Esophagus muscularis mucosa (tissue), 4 donors: Measurements from ENCODE around the gene PDCD6IP. TPM values are rescaled to one million over a fixed set of nuclear protein-coding genes. Genes with fewer than 3 reads are reported as not detected.

Source experiments
- DNase-seq: peaks from one replicate; pipeline ENCODE4 v3.0.0-alpha.2; 2017; ENCODE audit errors: extremely low spot score
- H3K27ac ChIP-seq, 4 donors: fragments of 200-600 bp; sonication (generic); replicated peaks in 1 of 4; 1 replicate in 3 of 4; 2 replicates in 1 of 4; pipeline ENCODE4 v1.5.1; 2016 to 2019; ENCODE audit warnings: mild to moderate bottlenecking in 1 of 4
- H3K27me3 ChIP-seq, 4 donors: fragments of 200-600 bp; sonication (generic); one replicate each; pipeline versions ENCODE4 v1.5.1 to v1.6.0; 2016 to 2019
- H3K36me3 ChIP-seq, 4 donors: fragments of 200-600 bp; sonication (generic); one replicate each; pipeline ENCODE4 v1.5.1; 2016 to 2019
- H3K4me1 ChIP-seq, 4 donors: fragments of 200-600 bp; sonication (generic); one replicate each; pipeline ENCODE4 v1.5.1; 2016 to 2019
- H3K4me3 ChIP-seq, 4 donors: fragments of 200-600 bp; sonication (generic); 1 replicate in 2 of 4; 2 replicates in 2 of 4; pipeline ENCODE4 v1.5.1; 2016 to 2019; ENCODE audit warnings: mild to moderate bottlenecking in 4 of 4, moderate library complexity in 1 of 4
- H3K9me3 ChIP-seq, 4 donors: fragments of 200-600 bp; sonication (generic); 1 replicate in 3 of 4; 2 replicates in 1 of 4; pipeline ENCODE4 v1.5.1; 2016 to 2019
- EP300 ChIP-seq: sonication (generic); formaldehyde crosslinking; IDR thresholded peaks from one replicate; pipeline ENCODE4 v1.6.1; 2017; ENCODE audit warnings: antibody characterized with exemption
- POLR2A ChIP-seq: fragments of 450-650 bp; IDR thresholded peaks from one replicate; pipeline ENCODE4 v1.6.1; 2017; ENCODE audit warnings: antibody characterized with exemption, moderate library complexity, mild to moderate bottlenecking, low read depth
- POLR2AphosphoS5 ChIP-seq, 2 donors: sonication (generic); formaldehyde crosslinking; IDR thresholded peaks; one replicate each; pipeline ENCODE4 v1.6.1; 2017; ENCODE audit warnings: antibody characterized with exemption in 2 of 2
- WGBS: methylation state at CpG from one replicate; pipeline ENCODE4 v1.1.5; 2018; 5-methylcytosine and 5-hydroxymethylcytosine counted together
- intact Hi-C: fragments of 100-400 bp; cut with DNase I; formaldehyde crosslinking; loops from one replicate; pipeline ENCODE4 v1.15.1; 2023
- total RNA-seq, 4 donors: library from RNA; depleted of rRNA; stranded (reverse); fragments of >200 nt; gene quantifications; one replicate each; pipeline versions ENCODE4 v1.1.0 to v1.2.1, GENCODE V29; 2016
- TF ChIP-seq, protein P1 (sequence below), 3 experiments: fragments of 200-600 bp in 2 of 3; fragments of 450-650 bp in 1 of 3; sonication (generic) in 2 of 3; IDR thresholded peaks; one replicate each; pipeline ENCODE4 v1.5.1; 2017 to 2019; ENCODE audit warnings: antibody characterized with exemption in 3 of 3, mild to moderate bottlenecking in 2 of 3, moderate library complexity in 1 of 3

PDCD6IP gene
- total RNA-seq, 4 donors from 2014 or later = 88.0 to 192 (median 145) TPM

DNA sequence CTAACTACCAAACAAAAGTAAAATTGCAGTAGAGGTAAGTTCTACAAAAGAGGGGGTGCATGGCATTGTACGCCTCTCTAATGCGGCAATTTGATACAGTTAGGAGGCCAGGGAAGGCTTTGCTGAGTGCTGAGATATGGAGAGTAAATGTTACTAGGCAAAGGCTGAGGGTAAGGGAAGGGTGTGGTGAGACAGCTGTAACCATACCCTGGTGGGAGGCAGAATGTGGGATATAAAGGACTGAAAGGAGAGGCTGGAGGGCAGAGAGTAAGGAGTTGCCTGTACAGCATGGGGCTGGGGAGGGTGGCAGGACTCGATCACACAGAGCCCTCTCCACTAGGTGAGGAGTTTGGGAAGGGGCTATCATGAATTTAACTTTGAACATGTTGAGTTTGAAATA lies 106.3 kb downstream of the PDCD6IP start:
- TF ChIP-seq EP300 = no peak
- TF ChIP-seq POLR2A = no peak
- TF ChIP-seq, protein P1, sequence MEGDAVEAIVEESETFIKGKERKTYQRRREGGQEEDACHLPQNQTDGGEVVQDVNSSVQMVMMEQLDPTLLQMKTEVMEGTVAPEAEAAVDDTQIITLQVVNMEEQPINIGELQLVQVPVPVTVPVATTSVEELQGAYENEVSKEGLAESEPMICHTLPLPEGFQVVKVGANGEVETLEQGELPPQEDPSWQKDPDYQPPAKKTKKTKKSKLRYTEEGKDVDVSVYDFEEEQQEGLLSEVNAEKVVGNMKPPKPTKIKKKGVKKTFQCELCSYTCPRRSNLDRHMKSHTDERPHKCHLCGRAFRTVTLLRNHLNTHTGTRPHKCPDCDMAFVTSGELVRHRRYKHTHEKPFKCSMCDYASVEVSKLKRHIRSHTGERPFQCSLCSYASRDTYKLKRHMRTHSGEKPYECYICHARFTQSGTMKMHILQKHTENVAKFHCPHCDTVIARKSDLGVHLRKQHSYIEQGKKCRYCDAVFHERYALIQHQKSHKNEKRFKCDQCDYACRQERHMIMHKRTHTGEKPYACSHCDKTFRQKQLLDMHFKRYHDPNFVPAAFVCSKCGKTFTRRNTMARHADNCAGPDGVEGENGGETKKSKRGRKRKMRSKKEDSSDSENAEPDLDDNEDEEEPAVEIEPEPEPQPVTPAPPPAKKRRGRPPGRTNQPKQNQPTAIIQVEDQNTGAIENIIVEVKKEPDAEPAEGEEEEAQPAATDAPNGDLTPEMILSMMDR (IDR thresholded peaks at IDR 0.05) = no peak
- no peaks in the 10 kb centered on the region for H3K36me3 ChIP-seq
- no peak for DNase-seq
- no peaks in the 10 kb centered on the region for H3K27me3 ChIP-seq
- H3K4me3 ChIP-seq = no peak overlapping the region
- no peak overlapping the region for H3K27ac ChIP-seq
- H3K9me3 ChIP-seq = no peaks in the 10 kb centered on the region
- intact Hi-C loops = no loop called here
- no peaks in the 10 kb centered on the region for H3K4me1 ChIP-seq
- 96% methylated on average over 3 of the region's 3 CpGs for WGBS

DNA sequence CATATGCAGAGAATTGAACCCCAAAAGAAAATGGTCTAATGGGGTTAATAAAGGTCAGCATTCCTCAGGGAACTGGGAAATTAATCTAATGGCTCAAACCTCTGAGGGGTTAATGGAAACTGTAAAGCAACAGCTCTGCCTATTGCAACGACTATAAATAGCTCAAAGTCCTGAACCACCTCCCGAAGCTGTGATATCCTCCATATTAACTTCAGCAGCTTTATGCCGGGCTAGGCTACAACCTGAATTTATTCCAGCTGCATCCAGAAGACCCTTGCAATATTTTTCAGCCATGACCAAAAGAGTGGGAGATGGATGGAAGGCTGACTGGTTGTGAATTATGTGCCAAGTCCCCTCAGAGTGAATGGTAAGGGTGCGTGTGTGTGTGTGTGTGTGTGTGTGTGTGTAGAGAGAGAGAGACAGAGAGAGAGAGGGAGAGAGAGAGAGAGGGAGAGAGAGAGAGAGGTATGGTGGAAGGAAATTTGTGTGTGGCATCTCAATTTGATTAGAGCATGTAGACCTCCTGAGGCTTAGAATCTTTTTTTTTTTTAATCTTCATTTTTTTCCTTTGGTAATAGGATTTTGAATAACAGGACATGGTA lies 109.9 kb downstream of the PDCD6IP start:
- H3K27ac ChIP-seq = no peak overlapping the region
- no peaks in the 10 kb centered on the region for H3K36me3 ChIP-seq
- H3K4me1 ChIP-seq = no peaks in the 10 kb centered on the region
- TF ChIP-seq POLR2A = no peak
- no peak for TF ChIP-seq POLR2AphosphoS5 (IDR thresholded peaks at IDR 0.05)
- TF ChIP-seq EP300 = no peak
- intact Hi-C loops = no loop called here
- H3K27me3 ChIP-seq = no peaks in the 10 kb centered on the region
- no peak overlapping the region for H3K4me3 ChIP-seq
- no peak for DNase-seq
- H3K9me3 ChIP-seq = no peaks in the 10 kb centered on the region
- 37% methylated on average over 4 of the region's 4 CpGs for WGBS

DNA sequence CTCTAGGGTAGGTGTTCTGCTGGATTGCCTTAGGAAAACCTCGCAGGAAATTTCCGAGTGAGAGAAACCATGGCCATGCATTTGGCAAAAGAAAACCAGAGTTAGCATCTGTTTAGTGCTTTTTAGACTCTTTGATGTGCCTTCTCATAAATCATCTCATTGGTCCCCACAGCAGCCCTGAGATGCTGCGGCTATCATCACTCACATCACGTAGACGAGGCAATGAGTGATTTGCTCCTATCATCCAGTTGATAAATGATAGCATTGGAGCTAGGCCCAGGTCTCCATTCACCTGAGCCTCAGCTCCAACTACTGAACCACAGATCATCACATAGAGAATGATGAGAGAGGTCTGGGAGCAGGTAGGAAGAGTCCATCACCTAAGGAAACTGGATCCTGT lies 111.1 kb downstream of the PDCD6IP start:
- Histone ChIP-seq H3K9me3 (no peaks in the 10 kb centered on the region), H3K27ac (no peak overlapping the region), H3K4me3 (no peak overlapping the region), H3K4me1 (no peaks in the 10 kb centered on the region), H3K36me3 (no peaks in the 10 kb centered on the region), H3K27me3 (no peaks in the 10 kb centered on the region)
- TF ChIP-seq, protein P1 (IDR thresholded peaks at IDR 0.05) = no peak
- TF ChIP-seq POLR2AphosphoS5 (IDR thresholded peaks at IDR 0.05) (no peak), EP300 (no peak), POLR2A (no peak)
- DNase-seq = no peak
- 83% methylated on average over 5 of the region's 5 CpGs for WGBS
- intact Hi-C loops = no loop called here

DNA sequence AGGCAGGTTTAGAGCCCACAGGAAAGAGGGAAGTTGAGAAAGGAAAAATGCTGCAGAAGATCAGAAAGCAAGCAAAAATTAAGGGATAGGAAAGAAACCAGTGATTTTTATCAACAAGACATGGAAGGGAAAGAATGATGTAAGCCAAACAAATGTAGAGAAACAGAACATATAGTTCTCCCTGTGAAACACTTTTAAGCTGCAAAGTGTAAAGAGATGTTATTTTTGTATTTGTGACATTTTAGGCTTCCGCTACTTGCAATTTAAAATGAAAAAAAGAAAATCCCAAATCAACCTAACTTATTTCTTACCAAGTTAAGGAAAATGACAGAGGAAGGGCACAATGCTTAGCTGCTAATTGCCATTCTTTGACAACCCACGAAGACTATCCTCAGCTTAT lies 111.6 kb downstream of the PDCD6IP start:
- DNase-seq = no peak
- Histone ChIP-seq H3K36me3 (no peaks in the 10 kb centered on the region), H3K27ac (no peak overlapping the region), H3K27me3 (no peaks in the 10 kb centered on the region), H3K4me3 (no peak overlapping the region), H3K9me3 (no peaks in the 10 kb centered on the region), H3K4me1 (no peaks in the 10 kb centered on the region)
- WGBS = 86% methylated on average over 2 of the region's 2 CpGs
- intact Hi-C loops = no loop called here
- TF ChIP-seq POLR2A (no peak), POLR2AphosphoS5 (IDR thresholded peaks at IDR 0.05) (no peak), EP300 (no peak)
- TF ChIP-seq, protein P1 (IDR thresholded peaks at IDR 0.05) = no peak

DNA sequence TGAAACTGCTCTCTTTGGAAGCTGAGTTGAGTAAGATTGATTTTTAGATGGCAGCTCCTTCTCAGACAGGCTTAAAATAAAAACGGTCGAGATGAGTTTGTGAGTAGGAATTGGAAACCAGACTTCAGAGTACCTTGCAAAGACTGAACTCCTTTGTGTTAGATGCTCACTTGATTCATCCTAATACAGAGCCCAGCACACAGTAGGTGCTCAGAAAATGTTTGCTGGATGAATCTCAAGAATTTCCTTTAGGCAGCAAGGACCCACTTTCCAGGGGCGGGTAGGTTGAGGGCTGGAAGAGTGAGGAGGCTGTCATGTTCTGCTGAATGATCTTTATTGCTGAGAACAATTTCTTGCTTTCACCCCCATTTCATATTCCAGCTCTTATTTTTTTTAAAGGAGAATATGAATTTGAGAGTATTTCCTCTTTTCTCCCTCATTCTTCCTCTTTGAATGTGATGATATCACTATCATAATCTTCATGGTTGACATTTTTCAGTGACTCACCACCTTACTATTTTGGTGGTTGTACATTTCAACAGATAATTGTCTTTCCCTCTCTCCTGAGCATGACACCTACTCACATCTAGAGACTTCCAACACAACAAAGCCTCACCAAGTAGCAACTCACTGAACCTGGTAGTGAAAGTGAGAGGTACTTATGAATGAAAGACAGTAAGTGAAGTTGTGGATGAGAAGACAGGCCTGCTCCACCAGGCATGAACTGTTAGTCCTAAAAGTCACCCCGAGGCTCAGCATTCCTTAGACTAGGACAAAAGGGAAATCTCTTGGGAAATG lies 113.3 kb downstream of the PDCD6IP start:
- H3K4me3 ChIP-seq = no peak overlapping the region
- H3K27me3 ChIP-seq = no peaks in the 10 kb centered on the region
- H3K4me1 ChIP-seq = no peaks in the 10 kb centered on the region
- 92% methylated on average over 4 of the region's 4 CpGs for WGBS
- no peak for DNase-seq
- H3K36me3 ChIP-seq = no peaks in the 10 kb centered on the region
- H3K27ac ChIP-seq = no peak overlapping the region
- TF ChIP-seq POLR2AphosphoS5 (IDR thresholded peaks at IDR 0.05) (no peak), EP300 (no peak), POLR2A (no peak)
- TF ChIP-seq, protein P1 (IDR thresholded peaks at IDR 0.05) = no peak
- intact Hi-C loops = no loop called here
- no peaks in the 10 kb centered on the region for H3K9me3 ChIP-seq
